Natural killer cell (primary cell): Measurements from ENCODE around the gene CNTROB. TPM values are rescaled to one million over a fixed set of nuclear protein-coding genes. Genes with fewer than 3 reads are reported as not detected.

Source experiments
- ATAC-seq, 3 donors: fragments of 150-1000 bp in 2 of 3; fragments of 200-7000 bp in 1 of 3; cut with Tn5 transposase; 1 replicate in 1 of 3; 2 replicates in 2 of 3; pipeline ENCODE4 v1.10.0; 2021; ENCODE audit warnings: mild to moderate bottlenecking in 2 of 3, moderate library complexity in 2 of 3
- DNase-seq, 2 donors: peaks; one replicate each; pipeline versions ENCODE4 v3.0.0 to v3.0.0-alpha.2; 2013 to 2021; ENCODE audit warnings: mixed read lengths in 1 of 2
- H3K27ac ChIP-seq: one replicate; pipeline ENCODE4 v1.5.1; 2013; ENCODE audit warnings: mild to moderate bottlenecking, low read length
- H3K27me3 ChIP-seq: one replicate; pipeline ENCODE4 v1.6.1; 2013; ENCODE audit warnings: low read length; ENCODE audit not compliant: control insufficient read depth, insufficient read depth
- H3K36me3 ChIP-seq: one replicate; pipeline ENCODE4 v1.6.1; 2013; ENCODE audit warnings: low read length; ENCODE audit not compliant: control insufficient read depth, insufficient read depth
- H3K4me1 ChIP-seq: one replicate; pipeline ENCODE4 v1.6.1; 2013; ENCODE audit warnings: low read length; ENCODE audit not compliant: control insufficient read depth, insufficient read depth
- H3K4me3 ChIP-seq: one replicate; pipeline ENCODE4 v1.5.1; 2013; ENCODE audit warnings: low read length
- H3K9me3 ChIP-seq: one replicate; pipeline ENCODE4 v1.6.1; 2013; ENCODE audit warnings: low read length; ENCODE audit not compliant: control insufficient read depth, insufficient read depth
- H3K27ac Mint-ChIP-seq, 2 donors: one replicate each; pipeline ENCODE4 v1.8.0; 2022; ENCODE audit warnings: mild to moderate bottlenecking in 2 of 2, mixed read lengths in 2 of 2, moderate library complexity in 1 of 2
- H3K27me3 Mint-ChIP-seq, 2 donors: one replicate each; pipeline ENCODE4 v1.8.0; 2022; ENCODE audit warnings: low read depth in 2 of 2, mixed read lengths in 2 of 2
- H3K36me3 Mint-ChIP-seq: one replicate; pipeline ENCODE4 v1.8.0; 2022; ENCODE audit warnings: mixed read lengths
- H3K4me1 Mint-ChIP-seq, 2 donors: one replicate each; pipeline ENCODE4 v1.8.0; 2022; ENCODE audit warnings: mixed read lengths in 2 of 2
- H3K4me3 Mint-ChIP-seq: one replicate; pipeline ENCODE4 v1.8.0; 2022; ENCODE audit warnings: mild to moderate bottlenecking, moderate library complexity, mixed read lengths
- H3K9me3 Mint-ChIP-seq, 2 donors: one replicate each; pipeline ENCODE4 v1.8.0; 2022; ENCODE audit warnings: mixed read lengths in 2 of 2
- CTCF ChIP-seq: fragments of 200-600 bp; IDR thresholded peaks from one replicate; pipeline ENCODE4 v1.8.0; 2022; ENCODE audit warnings: antibody characterized with exemption
- WGBS: methylation state at CpG from one replicate; pipeline ENCODE4 v1.1.7; 2013; ENCODE audit warnings: missing lambda C conversion rate; ENCODE audit not compliant: insufficient coverage; 5-methylcytosine and 5-hydroxymethylcytosine counted together
- intact Hi-C: fragments of 100-400 bp; cut with micrococcal nuclease; formaldehyde crosslinking; loops from one replicate; pipeline ENCODE4 v1.14.2; 2022
- total RNA-seq, 4 donors: library from RNA; stranded (reverse); fragments of 120-200 nt in 1 of 4; gene quantifications; one replicate each; pipeline versions ENCODE4 v1.2.3 to v1.2.4, GENCODE V29; 2013 to 2022

The CNTROB gene
- total RNA-seq, 3 donors from 2014 or later (not counting 1 experiment from before 2014, with no cell fraction given), result 36.3 to 49.8 (median 45.2) TPM

DNA sequence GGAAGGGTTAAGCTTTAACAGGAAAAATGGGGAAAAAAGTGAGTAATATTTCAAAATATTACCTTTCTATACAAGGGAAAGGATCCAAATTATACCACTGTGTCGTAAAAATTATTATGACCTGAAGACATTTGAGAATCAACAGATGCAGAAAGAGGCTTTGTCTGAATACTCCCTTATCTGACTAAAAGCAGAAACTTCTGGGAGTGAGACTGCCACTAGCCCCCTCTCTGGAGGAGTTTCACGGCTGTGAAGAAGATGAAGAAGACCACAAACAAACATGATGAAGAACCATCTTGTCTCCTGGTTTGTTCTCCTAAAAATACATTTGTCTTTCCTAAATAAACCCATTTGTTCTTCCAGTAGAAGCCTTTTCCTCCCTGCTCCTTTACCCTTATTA is 29.4 kb downstream of the CNTROB start:
- Mint-ChIP-seq H3K4me3 (no peak overlapping the region), H3K27ac (no peak overlapping the region), H3K36me3 (no peaks in the 10 kb centered on the region), H3K27me3 (peaks cover 0 to 7% of the 10 kb centered on the region in 2 donors), H3K4me1 (no peaks in the 10 kb centered on the region), H3K9me3 (no peaks in the 10 kb centered on the region)
- DNase-seq (no peak), ATAC-seq (no peak)
- no peaks in the 10 kb centered on the region for H3K36me3 ChIP-seq
- H3K27ac ChIP-seq, result no peak overlapping the region
- intact Hi-C loops, result no loop called here
- H3K4me1 ChIP-seq, result no peaks in the 10 kb centered on the region
- WGBS, result 64% methylated on average over 2 of the region's 2 CpGs
- TF ChIP-seq CTCF, result no peak
- no peaks in the 10 kb centered on the region for H3K9me3 ChIP-seq
- H3K27me3 ChIP-seq, result no peaks in the 10 kb centered on the region
- no peak overlapping the region for H3K4me3 ChIP-seq

DNA sequence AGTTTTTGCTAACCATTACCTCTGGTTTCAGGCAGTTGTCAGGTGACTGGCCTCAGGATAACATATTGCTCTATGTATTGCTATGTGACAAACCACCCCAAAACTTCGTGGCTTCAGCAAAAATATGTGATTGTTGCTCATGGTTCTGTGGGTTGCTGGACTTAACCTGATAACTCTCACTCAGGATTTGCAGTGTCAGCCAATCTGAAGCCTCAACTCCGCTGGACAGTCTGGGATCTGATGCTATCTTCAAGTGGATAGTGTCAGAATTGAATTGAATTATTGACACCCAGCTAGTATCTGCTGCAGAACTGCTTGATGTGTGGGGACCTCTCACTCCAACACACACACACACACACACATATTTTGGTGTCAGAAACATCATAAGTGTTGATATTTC is 35.7 kb downstream of the CNTROB start:
- no peak overlapping the region for H3K27ac ChIP-seq
- no peak overlapping the region for H3K4me3 ChIP-seq
- no peak for TF ChIP-seq CTCF
- H3K27me3 Mint-ChIP-seq, result peaks cover 5 to 7% of the 10 kb centered on the region in 2 donors
- H3K4me3 Mint-ChIP-seq, result no peak overlapping the region
- no peaks in the 10 kb centered on the region for H3K4me1 Mint-ChIP-seq
- no peaks in the 10 kb centered on the region for H3K4me1 ChIP-seq
- intact Hi-C loops, result no loop called here
- no peaks in the 10 kb centered on the region for H3K9me3 Mint-ChIP-seq
- DNase-seq, result no peak
- no peak for ATAC-seq
- H3K27ac Mint-ChIP-seq, result no peak overlapping the region
- H3K27me3 ChIP-seq, result no peaks in the 10 kb centered on the region
- WGBS, result 55% methylated on average over 2 of the region's 2 CpGs
- no peaks in the 10 kb centered on the region for H3K9me3 ChIP-seq
- no peaks in the 10 kb centered on the region for H3K36me3 ChIP-seq
- H3K36me3 Mint-ChIP-seq, result no peaks in the 10 kb centered on the region

GRCh38 chr17:7969433-7969832 is 37.4 kb downstream of the CNTROB start:
- DNase-seq (no peak), ATAC-seq (no peak)
- Mint-ChIP-seq H3K27me3 (peaks cover 8 to 12% of the 10 kb centered on the region in 2 donors), H3K9me3 (peaks cover 2% of the 10 kb centered on the region in 2 donors), H3K4me3 (no peak overlapping the region), H3K36me3 (peaks cover 5% of the 10 kb centered on the region), H3K27ac (no peak overlapping the region), H3K4me1 (no peaks in the 10 kb centered on the region)
- WGBS, result 78% methylated on average over 6 of the region's 6 CpGs
- no peaks in the 10 kb centered on the region for H3K36me3 ChIP-seq
- no peak overlapping the region for H3K27ac ChIP-seq
- no peaks in the 10 kb centered on the region for H3K27me3 ChIP-seq
- no peaks in the 10 kb centered on the region for H3K4me1 ChIP-seq
- no peak for TF ChIP-seq CTCF
- no peak overlapping the region for H3K4me3 ChIP-seq
- peaks cover 8% of the 10 kb centered on the region for H3K9me3 ChIP-seq
- intact Hi-C loops, result no loop called here

DNA sequence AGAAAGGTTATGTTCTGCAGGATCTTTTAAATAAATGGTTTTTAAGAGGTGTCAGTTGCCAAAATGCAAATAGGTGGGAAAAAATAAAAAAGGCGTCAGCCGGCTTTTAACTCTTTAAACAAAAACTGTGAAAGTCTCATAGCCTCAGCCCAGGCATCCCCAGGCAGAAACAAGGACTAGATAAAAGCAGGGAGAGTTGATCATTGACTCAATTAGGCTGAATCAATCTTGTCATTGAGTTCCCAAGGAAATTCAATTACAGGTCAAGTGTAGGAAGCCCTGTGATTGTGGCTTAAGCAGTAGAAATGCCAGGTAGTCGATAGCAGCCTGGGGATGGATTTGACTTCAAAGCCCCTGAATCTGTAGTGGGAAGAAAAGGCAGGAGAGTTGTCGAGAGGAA is 39.6 kb downstream of the CNTROB start:
- no peaks in the 10 kb centered on the region for H3K4me1 ChIP-seq
- DNase-seq (no peak), ATAC-seq (no peak)
- Mint-ChIP-seq H3K36me3 (peaks cover 13% of the 10 kb centered on the region), H3K4me3 (no peak overlapping the region), H3K9me3 (peaks cover 6 to 11% of the 10 kb centered on the region in 2 donors), H3K4me1 (no peaks in the 10 kb centered on the region), H3K27ac (no peak overlapping the region), H3K27me3 (peaks cover 10 to 16% of the 10 kb centered on the region in 2 donors)
- H3K36me3 ChIP-seq, result no peaks in the 10 kb centered on the region
- H3K27me3 ChIP-seq, result no peaks in the 10 kb centered on the region
- 86% methylated on average over 4 of the region's 4 CpGs for WGBS
- intact Hi-C loops, result no loop called here
- TF ChIP-seq CTCF, result no peak
- H3K27ac ChIP-seq, result no peak overlapping the region
- H3K9me3 ChIP-seq, result peaks cover 22% of the 10 kb centered on the region
- no peak overlapping the region for H3K4me3 ChIP-seq
